ENCODE results near the gene OSBPL3. TPM values are rescaled to one million over a fixed set of nuclear protein-coding genes. Genes with fewer than 3 reads are reported as not detected.

The OSBPL3 gene
- total and polyA plus RNA-seq, 4 experiments from 2014 or later: 6.9 to 72.7 (median 40.5) TPM

DNA sequence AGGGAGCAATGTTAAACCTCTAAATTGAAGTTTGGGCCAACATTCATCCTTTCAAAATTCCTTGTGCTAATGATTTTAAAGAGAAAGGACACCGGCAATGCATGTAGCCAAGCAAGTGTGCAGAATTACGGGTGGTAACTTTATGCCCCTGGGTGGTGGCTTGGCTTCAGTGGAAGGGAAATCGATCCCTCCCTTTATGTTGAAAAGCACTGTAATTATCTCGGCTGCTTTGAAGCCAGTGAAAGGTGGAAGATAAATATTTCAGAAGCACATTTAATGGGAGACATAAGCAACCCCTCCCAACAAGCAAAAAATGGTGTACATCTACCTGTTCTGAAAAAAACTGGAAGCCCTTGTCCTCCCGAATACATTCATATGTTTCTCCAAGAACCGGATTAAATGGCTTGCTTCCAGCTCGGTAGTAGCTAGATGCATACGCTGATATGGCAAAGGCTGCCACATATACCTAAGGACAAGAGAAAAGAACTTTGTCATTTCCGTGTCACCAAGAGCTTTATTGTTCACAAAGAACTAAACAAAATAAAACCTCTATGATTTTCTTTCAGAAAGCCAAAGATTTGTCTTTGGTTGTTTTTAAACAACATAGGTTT, 149.4 kb downstream of the OSBPL3 start:
- H3K4me1 ChIP-seq (ENCODE audit: insufficient read depth, low read length): peaks cover 36% of the 10 kb centered on the region
- H3K4me3 ChIP-seq (ENCODE audit: low read length in 2 of 2): no peak overlapping the region
- H3K27me3 ChIP-seq (ENCODE audit: insufficient read depth, low read length): no peaks in the 10 kb centered on the region
- Mint-ChIP-seq H3K4me1 (peaks cover 34 to 43% (median 37%) of the 10 kb centered on the region in 4 donors), H3K27ac (peak overlapping the region in 2 of 7 donors; percentile 17 to 53), H3K36me3 (peaks cover 33 to 49% of the 10 kb centered on the region in 2 donors), H3K27me3 (no peaks in the 10 kb centered on the region), H3K4me3 (no peak overlapping the region), H3K9me3 (no peaks in the 10 kb centered on the region)
- no peaks in the 10 kb centered on the region for H3K9me3 ChIP-seq (ENCODE audit: control insufficient read depth in 1 of 2, low read length in 2 of 2)
- H3K27ac ChIP-seq (ENCODE audit: low read depth, low read length): no peak overlapping the region
- intact Hi-C loops (cut with micrococcal nuclease): no loop called here
- H3K36me3 ChIP-seq (ENCODE audit: insufficient read depth, low read length): peaks cover 10% of the 10 kb centered on the region
- no peak for DNase-seq
- POLR2A ChIA-PET (ENCODE audit: partially characterized antibody): interaction anchor here (2.4 kb wide), 1 partner anchor 10 kb away, joined by 7 read pairs; no protein-coding TSS in a partner anchor
- CTCF ChIA-PET (ENCODE audit: partially characterized antibody): interaction anchor here (0.9 to 1.7 kb wide), 3 partner anchors 8 to 267 kb away, joined by 3 to 5 read pairs (median 3); no protein-coding TSS in a partner anchor

DNA sequence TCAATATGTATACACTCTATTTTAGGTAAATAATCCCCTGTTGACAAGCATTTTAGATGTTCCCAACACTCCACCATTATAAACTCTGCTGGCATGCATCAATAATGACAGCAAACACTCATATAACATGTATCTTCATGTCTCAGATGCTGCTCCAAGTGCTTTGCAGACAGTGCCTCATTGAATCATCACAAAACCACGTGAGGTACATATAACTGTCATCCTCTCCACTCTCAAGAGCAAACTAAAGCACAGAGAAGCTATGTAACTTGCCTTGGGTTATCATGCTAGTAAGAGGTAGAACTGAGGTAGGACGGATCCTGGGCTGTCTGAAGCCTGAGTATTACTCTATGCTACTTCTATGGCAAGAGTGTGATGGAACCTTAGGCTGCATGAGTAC, 150.2 kb downstream of the OSBPL3 start:
- peaks cover 38% of the 10 kb centered on the region for H3K4me1 ChIP-seq (ENCODE audit: insufficient read depth, low read length)
- no peaks in the 10 kb centered on the region for H3K27me3 ChIP-seq (ENCODE audit: insufficient read depth, low read length)
- intact Hi-C loops (cut with micrococcal nuclease): no loop called here
- no peak overlapping the region for H3K4me3 ChIP-seq (ENCODE audit: low read length in 2 of 2)
- H3K9me3 ChIP-seq (ENCODE audit: control insufficient read depth in 1 of 2, low read length in 2 of 2): no peaks in the 10 kb centered on the region
- CTCF ChIA-PET (ENCODE audit: partially characterized antibody): interaction anchor here (1.3 to 3.0 kb wide), 3 partner anchors 9 to 268 kb away, joined by 5 to 15 read pairs (median 9); no protein-coding TSS in a partner anchor
- no peaks in the 10 kb centered on the region for H3K9me3 Mint-ChIP-seq
- no peak for DNase-seq
- no peaks in the 10 kb centered on the region for H3K27me3 Mint-ChIP-seq
- POLR2A ChIA-PET (ENCODE audit: partially characterized antibody): interaction anchor here (1.4 to 2.4 kb wide), 2 partner anchors 9 to 150 kb away, joined by 5 to 7 read pairs; partner anchors contain the start of gene OSBPL3
- H3K27ac ChIP-seq (ENCODE audit: low read depth, low read length): no peak overlapping the region
- peaks cover 33 to 48% of the 10 kb centered on the region in 2 donors for H3K36me3 Mint-ChIP-seq
- H3K36me3 ChIP-seq (ENCODE audit: insufficient read depth, low read length): peaks cover 10% of the 10 kb centered on the region
- H3K27ac Mint-ChIP-seq: peak overlapping the region in 2 of 7 donors; percentile 53 to 59
- H3K4me3 Mint-ChIP-seq: no peak overlapping the region
- peaks cover 39 to 46% (median 42%) of the 10 kb centered on the region in 4 donors for H3K4me1 Mint-ChIP-seq

GRCh38 chr7:24828891-24829661, 150.9 kb downstream of the OSBPL3 start:
- H3K4me1 Mint-ChIP-seq: peaks cover 43 to 52% (median 46%) of the 10 kb centered on the region in 4 donors
- ChIA-PET CTCF (ENCODE audit: partially characterized antibody) (interaction anchor here (0.7 to 3.0 kb wide), 4 partner anchors 9 to 263 kb away, joined by 3 to 15 read pairs (median 6); partner anchors contain the start of gene OSBPL3), POLR2A (ENCODE audit: partially characterized antibody) (interaction anchor here (0.6 to 2.4 kb wide), 3 partner anchors 8 to 150 kb away, joined by 3 to 7 read pairs (median 5); partner anchors contain the start of gene OSBPL3)
- H3K36me3 Mint-ChIP-seq: peaks cover 33 to 48% of the 10 kb centered on the region in 2 donors
- no peaks in the 10 kb centered on the region for H3K9me3 ChIP-seq (ENCODE audit: control insufficient read depth in 1 of 2, low read length in 2 of 2)
- no peaks in the 10 kb centered on the region for H3K9me3 Mint-ChIP-seq
- no peaks in the 10 kb centered on the region for H3K27me3 Mint-ChIP-seq
- H3K27ac Mint-ChIP-seq: peak overlapping the region; percentile 14 to 79 (median 70)
- no peak for DNase-seq
- no peak overlapping the region for H3K4me3 Mint-ChIP-seq
- H3K4me3 ChIP-seq (ENCODE audit: low read length in 2 of 2): no peak overlapping the region
- peaks cover 10% of the 10 kb centered on the region for H3K36me3 ChIP-seq (ENCODE audit: insufficient read depth, low read length)
- H3K4me1 ChIP-seq (ENCODE audit: insufficient read depth, low read length): peaks cover 46% of the 10 kb centered on the region
- H3K27ac ChIP-seq (ENCODE audit: low read depth, low read length): no peak overlapping the region
- H3K27me3 ChIP-seq (ENCODE audit: insufficient read depth, low read length): no peaks in the 10 kb centered on the region
- intact Hi-C loops (cut with micrococcal nuclease): no loop called here

DNA sequence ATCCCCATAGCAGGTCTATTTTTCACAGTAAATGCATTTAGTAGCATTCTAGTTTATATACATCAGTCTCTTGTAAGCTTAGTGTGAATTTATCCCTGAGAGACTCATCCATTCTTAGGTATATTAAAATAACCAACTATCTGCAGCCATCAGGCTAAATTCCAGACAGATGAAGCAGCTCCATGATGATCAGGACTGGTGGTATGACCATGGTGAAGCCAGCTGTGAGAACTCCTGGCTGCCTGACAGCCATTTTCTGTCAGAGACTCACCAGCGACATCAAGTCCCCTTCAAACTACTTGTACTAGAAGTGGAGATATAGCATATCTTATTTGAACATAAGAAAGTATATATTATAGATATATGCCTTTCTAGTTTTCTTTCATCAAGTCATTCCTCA, 152.4 kb downstream of the OSBPL3 start:
- H3K27ac ChIP-seq (ENCODE audit: low read depth, low read length): peak overlapping the region; percentile 45
- H3K27ac Mint-ChIP-seq: peak overlapping the region; percentile 87 to 96 (median 91)

GRCh38 chr7:24827027-24827426, 153.0 kb downstream of the OSBPL3 start:
- H3K4me1 ChIP-seq (ENCODE audit: insufficient read depth, low read length): peaks cover 52% of the 10 kb centered on the region
- intact Hi-C loops (cut with micrococcal nuclease): no loop called here
- POLR2A ChIA-PET (ENCODE audit: partially characterized antibody): interaction anchor here (0.8 to 3.5 kb wide), 10 partner anchors 9 to 298 kb away, joined by 3 to 38 read pairs (median 6); partner anchors contain the start of genes CYCS and OSBPL3

More for the DNA sequence above, 152.4 kb downstream of the OSBPL3 start:
- H3K4me3 ChIP-seq (ENCODE audit: low read length in 2 of 2): no peak overlapping the region
- H3K9me3 Mint-ChIP-seq: no peaks in the 10 kb centered on the region
- H3K9me3 ChIP-seq (ENCODE audit: control insufficient read depth in 1 of 2, low read length in 2 of 2): no peaks in the 10 kb centered on the region
- peaks cover 7% of the 10 kb centered on the region for H3K36me3 ChIP-seq (ENCODE audit: insufficient read depth, low read length)
- POLR2A ChIA-PET (ENCODE audit: partially characterized antibody): interaction anchor here (0.8 to 3.5 kb wide), 5 partner anchors 9 to 298 kb away, joined by 3 to 38 read pairs (median 4); partner anchors contain the start of genes CYCS and OSBPL3
- peak overlapping the region in 1 of 8 donors; percentile 76 for H3K4me3 Mint-ChIP-seq
- intact Hi-C loops (cut with micrococcal nuclease): no loop called here
- CTCF ChIA-PET (ENCODE audit: partially characterized antibody): interaction anchor here (1.2 to 3.3 kb wide), 8 partner anchors 9 to 271 kb away, joined by 3 to 15 read pairs (median 6); no protein-coding TSS in a partner anchor
- peaks cover 25 to 41% of the 10 kb centered on the region in 2 donors for H3K36me3 Mint-ChIP-seq
- H3K4me1 Mint-ChIP-seq: peaks cover 44 to 60% (median 54%) of the 10 kb centered on the region in 4 donors
- H3K27me3 ChIP-seq (ENCODE audit: insufficient read depth, low read length): no peaks in the 10 kb centered on the region
- no peak for DNase-seq
- H3K27me3 Mint-ChIP-seq: no peaks in the 10 kb centered on the region
- H3K4me1 ChIP-seq (ENCODE audit: insufficient read depth, low read length): peaks cover 49% of the 10 kb centered on the region

DNA sequence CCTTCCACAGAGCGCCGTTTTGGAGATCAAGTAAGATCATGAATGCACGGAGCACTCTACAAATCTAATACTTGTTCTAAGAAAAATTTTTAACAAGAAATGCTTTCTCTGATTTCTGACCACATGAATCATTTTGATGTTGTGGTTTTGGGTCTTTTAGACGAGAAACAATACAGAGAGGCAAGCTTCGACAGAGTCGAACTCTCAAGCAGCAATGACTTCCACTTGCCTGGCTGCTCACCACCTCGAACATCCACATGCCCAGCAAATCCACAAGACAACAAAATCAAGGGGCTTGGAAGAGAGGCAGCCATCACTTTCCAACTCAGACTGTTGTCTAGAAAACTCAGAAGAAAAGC, 153.3 kb downstream of the OSBPL3 start:
- intact Hi-C loops (cut with micrococcal nuclease): no loop called here
- peak overlapping the region; percentile 45 for H3K27ac ChIP-seq (ENCODE audit: low read depth, low read length)
- H3K27ac Mint-ChIP-seq: peak overlapping the region; percentile 87 to 96 (median 91)

More at GRCh38 chr7:24827027-24827426, 153.0 kb downstream of the OSBPL3 start:
- Histone ChIP-seq H3K36me3 (ENCODE audit: insufficient read depth, low read length) (peaks cover 6% of the 10 kb centered on the region), H3K27ac (ENCODE audit: low read depth, low read length) (peak overlapping the region; percentile 45), H3K4me3 (ENCODE audit: low read length in 2 of 2) (peak overlapping the region in 1 of 2 donors; percentile 21), H3K27me3 (ENCODE audit: insufficient read depth, low read length) (no peaks in the 10 kb centered on the region), H3K9me3 (ENCODE audit: control insufficient read depth in 1 of 2, low read length in 2 of 2) (no peaks in the 10 kb centered on the region)
- Mint-ChIP-seq H3K27ac (peak overlapping the region; percentile 87 to 96 (median 91)), H3K27me3 (no peaks in the 10 kb centered on the region), H3K36me3 (peaks cover 22 to 39% of the 10 kb centered on the region in 2 donors), H3K4me3 (peak overlapping the region in 7 of 8 donors; percentile 59 to 89 (median 76)), H3K9me3 (no peaks in the 10 kb centered on the region), H3K4me1 (peaks cover 44 to 63% (median 56%) of the 10 kb centered on the region in 4 donors)
- DNase-seq: no peak
- CTCF ChIA-PET (ENCODE audit: partially characterized antibody): interaction anchor here (1.2 to 3.3 kb wide), 10 partner anchors 9 to 272 kb away, joined by 3 to 18 read pairs (median 7); no protein-coding TSS in a partner anchor

More for the DNA sequence above, 153.3 kb downstream of the OSBPL3 start:
- ChIA-PET POLR2A (ENCODE audit: partially characterized antibody) (interaction anchor here (0.6 to 3.5 kb wide), 12 partner anchors 10 to 299 kb away, joined by 3 to 38 read pairs (median 5); partner anchors contain the start of genes CYCS and OSBPL3), CTCF (ENCODE audit: partially characterized antibody) (interaction anchor here (1.2 to 3.3 kb wide), 11 partner anchors 8 to 272 kb away, joined by 3 to 18 read pairs (median 7); no protein-coding TSS in a partner anchor)
- Histone ChIP-seq H3K4me1 (ENCODE audit: insufficient read depth, low read length) (peaks cover 56% of the 10 kb centered on the region), H3K9me3 (ENCODE audit: control insufficient read depth in 1 of 2, low read length in 2 of 2) (no peaks in the 10 kb centered on the region), H3K27me3 (ENCODE audit: insufficient read depth, low read length) (no peaks in the 10 kb centered on the region), H3K4me3 (ENCODE audit: low read length in 2 of 2) (peak overlapping the region in 1 of 2 donors; percentile 21), H3K36me3 (ENCODE audit: insufficient read depth, low read length) (peaks cover 6% of the 10 kb centered on the region)
- peaks cover 46 to 67% (median 59%) of the 10 kb centered on the region in 4 donors for H3K4me1 Mint-ChIP-seq
- no peaks in the 10 kb centered on the region for H3K9me3 Mint-ChIP-seq
- no peaks in the 10 kb centered on the region for H3K27me3 Mint-ChIP-seq
- peak in 4 of 5 donors; percentile 29 to 45 (median 40) for DNase-seq
- H3K36me3 Mint-ChIP-seq: peaks cover 22 to 39% of the 10 kb centered on the region in 2 donors
- peak overlapping the region in 7 of 8 donors; percentile 56 to 89 (median 76) for H3K4me3 Mint-ChIP-seq
